MG63 (cell line): ENCODE measurements around the gene POLR2C. TPM values are rescaled to one million over a fixed set of nuclear protein-coding genes. Genes with fewer than 3 reads are reported as not detected.
A peak's percentile ranks its signal among the peaks of the same experiment; 100 is the strongest.

ENCODE experiments used
- DNase-seq: peaks from one replicate; pipeline ENCODE4 v3.0.0-alpha.2; 2020
- H3K27me3 ChIP-seq: fragments of 250-450 bp; sonication (Bioruptor Pico); 2 replicates; pipeline ENCODE4 v1.5.1; 2020; ENCODE audit warnings: mild to moderate bottlenecking, moderate library complexity
- H3K36me3 ChIP-seq: fragments of 250-450 bp; sonication (Bioruptor Pico); 2 replicates; pipeline ENCODE4 v1.5.1; 2020; ENCODE audit warnings: mild to moderate bottlenecking, moderate library complexity
- H3K4me3 ChIP-seq: fragments of 250-450 bp; sonication (Bioruptor Pico); 2 replicates; pipeline ENCODE4 v1.5.1; 2020; ENCODE audit warnings: mild to moderate bottlenecking, moderate library complexity
- H3K9me3 ChIP-seq: fragments of 250-450 bp; sonication (Bioruptor Pico); 2 replicates; pipeline ENCODE4 v1.5.1; 2020; ENCODE audit warnings: mild to moderate bottlenecking, moderate library complexity
- total RNA-seq: library from RNA; depleted of rRNA; stranded (reverse); fragments of >200 nt; shearing (Covaris generic); gene quantifications from 2 replicates; pipeline ENCODE4 v1.2.3, GENCODE V29; 2014; ENCODE audit warnings: low replicate concordance

Gene POLR2C
- total RNA-seq, 1 experiment from 2014 or later = 482 TPM

DNA sequence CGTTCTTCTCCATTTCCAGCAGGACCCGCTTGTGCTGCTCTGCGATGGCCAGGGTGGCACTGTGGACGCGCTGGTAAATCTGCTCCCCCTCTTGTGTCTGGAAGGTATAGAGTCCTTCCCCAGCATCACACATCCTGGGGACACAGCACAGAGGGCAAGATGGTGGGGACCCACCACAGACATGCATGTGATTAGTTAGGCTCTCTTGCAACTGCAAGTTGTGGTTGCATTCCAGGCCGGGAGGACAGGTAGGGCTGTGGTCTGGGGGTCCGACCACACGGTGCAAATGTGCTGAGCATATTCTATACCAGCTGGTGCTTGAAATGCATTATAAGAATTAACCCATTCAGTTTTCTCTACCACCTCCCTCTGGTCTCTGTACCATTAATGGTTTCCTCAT, 11.4 kb downstream of the POLR2C start:
- no peak for DNase-seq
- no peaks in the 10 kb centered on the region for H3K27me3 ChIP-seq
- peaks cover 40% of the 10 kb centered on the region for H3K36me3 ChIP-seq
- H3K9me3 ChIP-seq = no peaks in the 10 kb centered on the region
- H3K4me3 ChIP-seq = no peak overlapping the region

DNA sequence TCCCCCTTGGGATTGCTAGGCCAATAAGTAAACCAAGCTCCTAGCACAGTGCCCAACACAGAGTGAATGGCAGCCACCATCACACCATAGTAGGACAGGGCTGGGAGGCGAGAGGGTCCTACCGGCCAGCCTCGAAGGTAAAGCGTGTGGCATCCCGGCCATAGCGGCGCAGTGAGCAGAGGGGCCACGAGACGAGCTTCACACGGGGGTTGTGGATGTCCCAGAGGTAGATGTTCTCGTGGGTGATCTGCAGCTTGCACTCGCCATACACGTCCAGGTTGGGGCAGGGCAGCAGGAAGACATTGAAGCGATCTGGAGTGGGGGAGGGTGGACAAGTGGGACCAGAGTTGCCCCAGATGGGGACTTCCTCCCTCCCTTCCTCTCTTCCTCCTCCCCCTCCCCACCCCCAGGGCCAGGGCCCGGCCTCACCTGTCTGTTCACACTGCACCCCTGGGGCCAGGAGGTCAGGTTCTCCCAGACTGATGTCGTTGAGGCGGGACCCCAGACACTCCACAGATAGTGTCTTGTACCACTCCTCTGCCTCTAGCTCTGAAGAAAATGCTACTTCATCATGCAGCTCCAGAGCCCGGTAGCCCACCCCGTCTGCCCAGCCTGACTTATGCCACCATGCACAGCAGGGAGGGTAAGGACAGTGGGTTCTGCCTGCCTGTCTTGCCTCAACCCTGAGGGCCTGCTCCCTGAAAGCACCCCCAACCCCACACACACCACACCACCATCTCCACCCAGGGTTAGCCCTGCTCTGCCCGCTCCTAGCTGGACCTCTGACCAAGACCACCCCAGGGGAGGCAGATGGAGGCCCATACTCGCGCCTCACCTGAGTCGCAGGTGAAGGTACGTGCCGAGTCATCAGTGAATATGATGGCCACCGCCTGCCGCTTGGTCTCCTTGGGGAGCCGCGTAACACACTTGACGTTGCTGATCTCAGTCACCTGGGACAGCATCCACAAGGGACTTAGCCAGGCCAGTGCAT, 12.5 kb downstream of the POLR2C start:
- no peaks in the 10 kb centered on the region for H3K27me3 ChIP-seq
- no peaks in the 10 kb centered on the region for H3K9me3 ChIP-seq
- DNase-seq = no peak
- H3K36me3 ChIP-seq = peaks cover 30% of the 10 kb centered on the region
- H3K4me3 ChIP-seq = no peak overlapping the region

DNA sequence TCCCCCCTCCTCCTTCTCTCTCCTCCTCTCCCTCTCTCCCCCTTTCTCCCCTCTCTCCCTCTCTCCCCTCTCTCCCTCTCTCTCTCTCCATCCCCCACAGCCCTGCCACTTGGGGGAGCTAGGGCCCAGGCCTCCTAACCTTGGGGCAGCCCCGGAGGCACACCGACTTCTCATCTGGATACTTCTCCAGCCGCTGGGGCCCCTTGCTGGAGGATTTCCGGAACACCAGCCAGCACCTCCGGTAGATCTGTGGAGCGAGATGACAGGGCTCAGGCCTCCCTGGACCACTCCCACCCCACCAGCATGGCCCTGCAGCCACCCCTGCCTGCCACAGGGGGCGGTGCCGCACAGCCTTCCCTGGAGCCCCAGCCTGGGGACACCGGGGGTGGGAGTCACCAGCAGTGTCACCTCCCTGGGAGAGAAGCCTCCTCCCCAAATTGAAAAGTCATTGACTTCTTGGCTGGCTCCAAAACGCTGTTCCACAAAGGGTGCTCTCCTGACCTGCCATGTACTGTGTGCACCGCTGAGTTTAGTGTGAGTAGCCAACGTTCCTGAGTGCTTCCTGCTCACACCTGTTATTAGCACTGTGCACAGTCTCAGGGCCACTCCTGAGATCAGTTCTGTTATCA, 13.3 kb downstream of the POLR2C start:
- Histone ChIP-seq H3K27me3 (no peaks in the 10 kb centered on the region), H3K4me3 (no peak overlapping the region), H3K9me3 (no peaks in the 10 kb centered on the region), H3K36me3 (peaks cover 21% of the 10 kb centered on the region)
- peak; percentile 61 for DNase-seq

DNA sequence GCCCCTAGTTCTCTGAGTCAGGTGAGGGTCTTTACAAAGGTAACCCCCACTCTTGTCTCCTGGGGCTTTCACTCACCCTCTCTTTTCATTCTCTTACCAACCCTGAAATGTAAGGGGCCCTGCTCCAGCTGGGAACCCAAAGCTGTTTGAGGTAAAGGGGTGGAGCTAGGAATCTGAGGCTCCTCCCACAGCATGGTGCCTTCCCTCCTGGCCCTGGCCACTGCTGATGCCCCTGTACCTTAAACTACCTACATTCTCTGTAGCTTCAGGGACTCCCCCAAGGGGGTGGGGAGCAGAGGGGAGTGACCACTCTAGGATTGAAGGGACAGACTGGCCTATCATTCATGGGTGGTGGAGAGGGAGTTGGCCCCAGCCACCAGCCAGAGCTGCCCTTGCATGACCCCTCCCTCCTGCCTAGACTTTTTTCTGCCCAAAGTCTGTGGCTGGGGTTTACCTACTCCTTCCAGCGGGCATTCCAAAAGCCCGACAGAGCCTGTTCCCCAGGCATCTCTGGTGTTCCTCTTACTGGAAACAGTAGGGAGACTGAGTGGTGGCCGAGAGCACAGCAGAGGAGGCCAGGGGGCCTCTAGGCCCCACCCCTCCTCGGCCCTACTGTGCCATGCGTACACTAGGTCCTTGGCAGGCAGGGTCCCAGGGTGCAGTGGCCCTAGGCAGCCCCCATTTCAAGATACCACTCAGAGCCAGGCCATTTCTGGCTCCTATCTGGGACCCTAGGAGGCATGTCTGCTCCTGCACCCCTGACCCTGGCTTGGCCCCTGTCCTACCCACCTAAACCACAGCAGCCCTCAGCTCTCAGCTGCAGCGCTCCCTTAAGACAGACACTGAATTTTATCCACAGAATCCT, 14.3 kb downstream of the POLR2C start:
- H3K9me3 ChIP-seq = no peaks in the 10 kb centered on the region
- peaks cover 13% of the 10 kb centered on the region for H3K36me3 ChIP-seq
- no peak for DNase-seq
- no peaks in the 10 kb centered on the region for H3K27me3 ChIP-seq
- H3K4me3 ChIP-seq = no peak overlapping the region

DNA sequence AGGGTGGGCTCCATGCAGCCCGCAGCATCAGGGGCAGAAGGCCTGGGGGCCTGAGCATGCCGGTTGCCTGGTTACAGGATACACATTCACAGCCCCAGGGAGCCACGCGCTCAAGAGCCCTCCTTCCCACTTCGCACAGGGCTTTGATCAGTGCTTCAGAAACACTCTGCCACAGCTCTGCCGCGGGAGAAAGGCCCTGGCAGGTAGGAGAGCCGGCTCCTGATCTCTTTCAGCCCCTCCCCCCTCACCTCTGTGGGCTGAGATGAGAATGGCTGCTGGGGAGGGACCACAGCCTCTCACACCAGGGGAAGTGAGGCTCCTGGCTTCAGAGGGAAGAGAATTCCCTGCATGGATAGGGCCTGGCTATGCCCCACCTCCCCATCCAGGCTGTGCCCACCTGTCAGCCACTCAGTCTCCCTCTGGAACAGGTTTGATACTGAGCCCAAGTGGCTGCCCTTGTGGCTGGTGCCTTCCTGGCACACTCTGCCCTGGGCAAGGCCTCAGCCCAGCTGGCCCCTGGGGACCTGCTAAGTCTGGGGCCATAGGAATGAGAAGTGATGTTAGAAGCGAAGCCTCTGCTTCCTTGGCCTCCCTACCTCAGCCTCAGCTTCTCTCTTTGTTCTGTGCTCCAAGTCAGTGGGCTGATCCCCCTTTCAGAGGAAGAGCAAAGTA, 15.2 kb downstream of the POLR2C start:
- no peaks in the 10 kb centered on the region for H3K9me3 ChIP-seq
- H3K27me3 ChIP-seq = no peaks in the 10 kb centered on the region
- H3K36me3 ChIP-seq = peaks cover 4% of the 10 kb centered on the region
- H3K4me3 ChIP-seq = no peak overlapping the region
- DNase-seq = no peak

DNA sequence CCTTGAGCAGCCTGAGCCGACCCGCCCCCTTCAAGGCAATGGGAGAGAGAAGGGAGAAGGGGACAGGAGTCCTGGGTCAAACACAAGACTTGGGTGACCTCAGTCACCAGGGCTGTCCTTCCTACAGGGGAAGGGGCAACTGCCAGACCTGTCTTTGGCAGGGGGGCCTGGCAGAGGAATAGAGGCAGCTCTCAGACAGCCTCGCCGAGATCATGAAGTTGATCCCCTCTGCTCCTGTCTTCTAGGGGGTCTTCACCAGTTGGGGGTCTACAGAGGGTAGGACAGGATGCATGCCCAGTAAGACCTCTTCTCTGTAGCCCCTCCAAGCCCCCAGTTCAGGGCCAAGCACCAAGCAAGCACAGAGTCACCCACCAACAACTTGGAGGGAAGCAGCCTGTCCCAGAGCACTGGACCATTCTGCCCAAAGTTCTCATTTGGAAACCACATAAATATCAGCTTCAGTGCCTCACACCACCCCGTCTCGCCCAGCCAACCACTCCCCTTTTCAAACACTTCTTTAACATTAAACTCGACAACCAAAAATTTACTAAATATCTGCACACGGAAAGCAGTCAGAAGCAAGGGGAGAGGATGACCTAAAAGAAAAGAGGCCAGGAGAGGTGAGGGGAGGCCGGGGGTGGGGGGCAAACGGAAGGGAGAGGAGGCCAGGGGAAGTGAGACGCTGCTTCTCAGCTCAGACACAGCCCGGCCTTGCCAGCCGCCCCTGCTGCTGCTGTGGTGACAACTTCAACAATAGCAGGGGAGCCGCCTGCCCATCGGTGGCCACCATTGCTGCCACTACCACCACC, 16.1 kb downstream of the POLR2C start:
- DNase-seq = no peak
- Histone ChIP-seq H3K36me3 (peaks cover 3% of the 10 kb centered on the region; the same call in 1 of the 2 replicates), H3K4me3 (no peak overlapping the region), H3K27me3 (no peaks in the 10 kb centered on the region), H3K9me3 (no peaks in the 10 kb centered on the region)

DNA sequence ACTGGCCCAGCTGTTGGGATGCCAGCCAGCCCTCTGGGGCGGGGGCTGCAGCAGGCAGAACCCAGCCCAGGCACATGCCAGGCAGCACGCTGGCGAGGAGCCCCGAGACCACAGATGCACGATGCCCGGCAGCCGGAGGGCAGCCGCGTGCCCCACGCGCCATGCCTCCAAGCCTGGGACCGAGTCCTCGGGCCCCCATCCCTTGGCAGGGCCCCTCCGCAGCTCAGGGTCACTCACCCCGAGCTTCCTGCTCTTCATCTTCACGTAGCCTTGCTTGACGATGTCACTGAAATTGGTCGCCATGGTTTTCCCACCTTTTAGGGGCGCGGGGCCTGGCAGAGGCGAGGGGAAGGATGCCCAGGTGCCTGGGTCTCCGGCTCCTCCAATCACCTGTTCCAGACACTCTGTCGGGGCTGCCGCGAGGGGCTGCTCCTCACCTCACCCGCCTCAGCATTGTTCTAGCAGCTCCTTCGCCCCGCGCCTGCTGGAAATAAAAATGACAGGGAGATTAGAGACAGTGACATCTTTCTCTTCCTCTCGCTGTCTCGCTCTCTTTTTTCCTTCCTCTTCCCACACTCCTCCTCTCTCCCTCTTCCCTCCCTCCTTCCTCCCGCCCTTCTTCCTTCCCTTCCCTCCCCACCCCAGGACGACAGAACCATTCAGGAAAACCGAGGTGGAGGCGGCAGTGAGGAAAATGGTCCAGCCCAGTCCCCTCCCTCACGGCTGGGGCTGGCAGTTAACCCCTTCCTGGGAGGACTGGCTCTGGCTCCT, 16.9 kb downstream of the POLR2C start:
- Histone ChIP-seq H3K27me3 (no peaks in the 10 kb centered on the region), H3K9me3 (no peaks in the 10 kb centered on the region), H3K36me3 (no peaks in the 10 kb centered on the region), H3K4me3 (no peak overlapping the region)
- no peak for DNase-seq

DNA sequence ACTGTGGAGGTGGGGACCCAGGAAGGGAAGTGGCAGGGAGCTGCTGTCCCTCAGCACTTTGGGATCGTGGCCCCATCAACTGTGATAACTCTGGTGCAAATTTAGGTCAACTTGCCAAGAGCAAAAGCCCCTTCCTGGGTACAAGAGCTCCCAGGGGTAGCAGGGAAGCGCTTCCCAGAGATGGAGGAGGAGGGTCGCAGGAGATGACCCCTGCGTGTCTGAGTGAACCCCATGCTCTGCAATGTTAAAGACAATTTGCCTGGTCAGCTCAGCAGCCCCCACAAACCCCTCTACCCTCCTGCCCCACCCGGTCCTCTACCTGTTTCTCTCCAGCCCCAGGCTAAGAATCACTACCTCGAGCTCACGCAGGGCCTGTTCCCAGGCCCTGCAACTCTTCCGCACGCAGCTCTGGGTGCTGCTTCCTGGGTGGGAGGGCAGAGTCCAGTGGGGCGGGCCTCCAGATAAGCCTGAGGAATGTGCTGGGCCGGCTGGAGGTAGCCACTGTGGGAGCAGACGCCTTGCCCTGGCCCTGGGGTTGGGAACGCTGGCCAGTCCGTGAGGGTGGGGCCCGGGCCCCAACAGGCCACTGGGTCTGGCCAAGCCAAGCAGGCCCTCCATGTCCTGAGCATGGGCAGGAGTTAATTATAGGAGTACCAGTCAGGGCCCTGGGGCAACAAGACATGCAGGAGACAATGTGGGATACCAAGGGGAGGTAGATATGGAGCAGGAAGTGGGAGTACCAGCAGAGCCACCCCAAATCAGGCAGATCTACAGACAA, 17.7 kb downstream of the POLR2C start:
- DNase-seq = no peak
- Histone ChIP-seq H3K9me3 (no peaks in the 10 kb centered on the region), H3K27me3 (no peaks in the 10 kb centered on the region), H3K4me3 (no peak overlapping the region), H3K36me3 (no peaks in the 10 kb centered on the region)

DNA sequence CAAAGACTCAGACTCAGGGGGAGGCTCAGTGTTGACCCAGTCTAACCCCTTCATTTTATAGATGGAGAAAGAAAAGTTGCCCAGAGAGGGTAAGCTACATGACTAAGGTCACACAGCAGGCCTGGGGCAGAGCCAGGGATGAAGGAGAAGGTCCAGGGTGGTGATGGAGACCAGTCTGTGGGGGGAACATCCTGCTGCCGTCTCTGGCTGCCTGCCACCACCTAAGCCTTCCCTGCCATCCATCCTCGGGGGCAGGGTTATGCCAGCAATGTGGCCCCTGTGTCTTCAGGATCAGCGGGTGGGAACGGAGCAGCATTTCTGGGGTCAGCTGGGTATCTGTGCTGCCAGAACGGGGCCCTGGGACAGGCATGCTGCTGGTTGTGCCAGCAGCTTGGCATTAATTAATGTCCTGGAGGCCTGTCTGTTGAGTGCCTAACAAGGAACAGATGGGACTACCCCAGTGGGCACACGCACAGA, 18.3 kb downstream of the POLR2C start:
- no peaks in the 10 kb centered on the region for H3K9me3 ChIP-seq
- no peak overlapping the region for H3K4me3 ChIP-seq
- no peak for DNase-seq
- H3K27me3 ChIP-seq = no peaks in the 10 kb centered on the region
- no peaks in the 10 kb centered on the region for H3K36me3 ChIP-seq

DNA sequence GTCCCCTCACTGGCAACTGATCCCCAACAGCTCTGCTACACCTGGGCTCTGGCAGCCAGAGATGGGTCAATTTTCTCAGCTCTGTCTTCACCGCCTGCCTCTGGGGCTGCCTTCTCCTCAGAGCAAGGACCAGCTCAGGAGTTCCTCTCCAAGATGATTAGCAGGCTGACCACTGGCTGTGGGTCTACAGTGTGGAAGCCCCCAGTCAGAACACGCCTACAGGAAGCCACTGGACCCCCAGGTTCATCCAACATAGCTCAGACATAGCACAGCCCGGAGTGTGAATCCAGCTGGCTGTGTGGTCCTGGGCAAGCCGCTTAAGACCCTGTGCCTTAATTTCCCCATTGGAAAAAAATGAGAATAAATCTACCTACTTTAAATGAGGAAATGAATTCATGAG, 18.9 kb downstream of the POLR2C start:
- DNase-seq = no peak
- Histone ChIP-seq H3K9me3 (no peaks in the 10 kb centered on the region), H3K36me3 (no peaks in the 10 kb centered on the region), H3K4me3 (no peak overlapping the region), H3K27me3 (no peaks in the 10 kb centered on the region)

DNA sequence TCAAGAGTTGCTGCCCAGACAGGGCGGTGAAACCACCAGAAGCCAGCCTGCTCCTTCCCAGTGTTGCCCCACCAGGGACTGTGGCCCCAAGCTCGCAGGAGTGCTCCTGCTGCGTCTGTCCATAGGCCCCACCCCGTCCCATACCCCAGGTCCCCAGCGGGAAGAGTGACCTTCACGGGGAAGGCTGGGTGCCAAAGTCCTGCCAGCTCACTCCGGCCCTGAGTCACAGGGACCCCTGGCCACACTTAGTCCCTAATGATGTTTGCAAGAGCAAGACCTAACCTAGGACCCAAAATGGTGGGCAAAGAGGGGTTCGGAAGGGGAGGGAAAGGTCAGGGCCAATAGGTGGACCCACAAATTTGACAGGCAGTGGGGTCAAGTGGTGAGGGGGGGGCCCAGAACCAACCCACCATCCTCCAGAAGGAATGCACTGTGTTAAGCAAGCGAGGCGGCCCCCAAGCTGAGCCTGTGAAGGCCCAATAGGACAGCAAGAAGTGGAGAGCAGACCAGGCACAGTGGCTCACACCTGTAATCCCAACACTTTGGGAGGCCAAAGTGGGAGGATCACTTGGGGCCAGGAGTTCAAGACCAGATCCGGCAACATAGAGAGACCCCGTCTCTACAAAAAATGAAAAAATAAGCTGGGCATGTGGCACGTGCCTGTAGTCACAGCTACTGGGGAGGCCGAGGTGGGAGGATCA, 20.5 kb downstream of the POLR2C start:
- DNase-seq = no peak
- Histone ChIP-seq H3K4me3 (no peak overlapping the region), H3K36me3 (no peaks in the 10 kb centered on the region), H3K27me3 (no peaks in the 10 kb centered on the region), H3K9me3 (no peaks in the 10 kb centered on the region)

DNA sequence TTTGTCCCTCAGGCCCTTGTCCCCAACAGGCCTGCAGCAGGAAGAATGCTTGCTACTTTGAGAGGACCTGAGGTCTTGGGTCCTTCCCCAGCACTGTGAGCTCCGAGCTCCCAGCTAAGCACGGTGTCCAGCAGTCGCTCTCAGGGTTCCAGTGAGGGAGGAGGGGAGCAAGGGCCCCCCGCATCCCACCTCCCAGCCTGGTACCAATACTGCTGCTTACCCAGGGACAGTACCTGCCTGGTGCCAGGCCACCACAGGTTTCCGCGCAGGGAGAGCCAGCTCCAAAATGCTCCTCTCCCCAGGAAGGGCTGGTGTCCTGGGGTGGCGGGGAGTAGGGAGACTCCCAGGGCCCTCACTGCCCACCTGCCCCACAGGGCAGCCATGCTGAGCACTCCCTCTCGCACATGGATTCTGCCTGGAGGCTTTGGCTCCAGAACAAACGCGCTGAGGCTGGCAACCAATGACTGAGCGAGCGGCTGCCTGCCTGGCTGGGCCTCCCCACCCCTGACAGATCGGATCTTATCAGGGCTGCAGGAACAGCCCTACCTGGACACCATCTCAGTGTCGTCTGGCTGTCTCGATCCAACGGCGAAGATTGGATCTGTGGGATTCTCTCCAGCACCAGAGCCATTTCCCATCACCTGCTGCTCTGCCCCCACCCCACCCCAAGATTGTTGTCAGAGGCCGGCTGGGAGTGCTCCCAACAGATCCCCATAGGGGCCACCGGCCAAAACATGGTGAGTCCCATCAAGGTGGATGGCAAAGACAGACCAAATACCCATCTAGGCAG, 21.4 kb downstream of the POLR2C start:
- Histone ChIP-seq H3K9me3 (no peaks in the 10 kb centered on the region), H3K4me3 (no peak overlapping the region), H3K36me3 (no peaks in the 10 kb centered on the region), H3K27me3 (no peaks in the 10 kb centered on the region)
- DNase-seq = no peak

DNA sequence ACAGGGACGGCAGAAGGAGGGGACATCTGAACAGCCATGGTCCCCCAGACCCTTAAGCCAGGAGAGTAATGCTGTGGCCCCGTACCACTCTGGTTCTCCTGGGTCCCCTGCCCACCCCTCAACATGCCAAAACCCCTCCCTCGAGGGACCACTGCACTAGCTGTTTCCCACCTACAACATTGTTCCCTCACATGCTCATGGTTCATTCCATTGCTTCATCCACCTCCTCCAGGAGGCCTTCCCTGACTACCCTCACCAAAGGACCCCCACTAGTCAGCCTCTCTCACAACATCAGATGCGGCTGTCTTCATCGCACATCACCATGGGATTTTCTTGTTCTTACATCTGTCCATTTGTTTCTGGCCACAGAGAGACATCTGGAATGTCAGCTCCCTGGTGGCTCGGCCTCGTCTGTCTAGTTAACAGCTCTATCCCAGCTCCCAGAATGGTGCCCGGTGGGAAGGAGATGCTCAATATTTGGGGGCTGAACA, 22.1 kb downstream of the POLR2C start:
- Histone ChIP-seq H3K36me3 (no peaks in the 10 kb centered on the region), H3K9me3 (no peaks in the 10 kb centered on the region), H3K27me3 (no peaks in the 10 kb centered on the region), H3K4me3 (no peak overlapping the region)
- no peak for DNase-seq
